RCC 7860 (cell line): ENCODE data around the gene BSN.
"Not testable (repeated sequence)": the region's sequence is repeated elsewhere in the genome, so short reads cannot be mapped to it uniquely, and the experiment has no call there.

Experiments used
- DNase-seq: peaks from one replicate; pipeline ENCODE4 v3.0.0-alpha.2; 2015; ENCODE audit warnings: low spot score
- FAIRE-seq: peaks from 2 replicates; lab custom pipeline; 2012; peaks lifted over from hg19 to GRCh38; lab: Jason Lieb, UNC

Gene BSN

DNA sequence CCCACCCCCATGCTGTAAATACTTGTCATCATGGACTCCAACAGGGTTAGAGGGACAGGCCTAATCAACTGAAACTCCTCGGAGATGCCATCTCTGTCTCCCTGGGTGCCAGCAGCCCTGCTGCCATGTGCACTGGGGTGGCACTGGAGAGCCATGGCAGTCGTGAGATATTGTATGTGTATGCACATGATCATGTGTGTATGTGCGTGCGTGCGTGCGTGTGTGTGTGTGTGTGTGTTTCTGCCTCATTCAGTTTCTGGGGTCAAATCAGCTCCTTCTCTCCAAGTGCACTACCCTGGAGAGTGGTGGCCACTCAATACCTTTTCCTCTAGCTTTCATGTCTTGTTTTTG, 116.6 kb downstream of the BSN start:
- DNase-seq (no peak), FAIRE-seq (no peak)

DNA sequence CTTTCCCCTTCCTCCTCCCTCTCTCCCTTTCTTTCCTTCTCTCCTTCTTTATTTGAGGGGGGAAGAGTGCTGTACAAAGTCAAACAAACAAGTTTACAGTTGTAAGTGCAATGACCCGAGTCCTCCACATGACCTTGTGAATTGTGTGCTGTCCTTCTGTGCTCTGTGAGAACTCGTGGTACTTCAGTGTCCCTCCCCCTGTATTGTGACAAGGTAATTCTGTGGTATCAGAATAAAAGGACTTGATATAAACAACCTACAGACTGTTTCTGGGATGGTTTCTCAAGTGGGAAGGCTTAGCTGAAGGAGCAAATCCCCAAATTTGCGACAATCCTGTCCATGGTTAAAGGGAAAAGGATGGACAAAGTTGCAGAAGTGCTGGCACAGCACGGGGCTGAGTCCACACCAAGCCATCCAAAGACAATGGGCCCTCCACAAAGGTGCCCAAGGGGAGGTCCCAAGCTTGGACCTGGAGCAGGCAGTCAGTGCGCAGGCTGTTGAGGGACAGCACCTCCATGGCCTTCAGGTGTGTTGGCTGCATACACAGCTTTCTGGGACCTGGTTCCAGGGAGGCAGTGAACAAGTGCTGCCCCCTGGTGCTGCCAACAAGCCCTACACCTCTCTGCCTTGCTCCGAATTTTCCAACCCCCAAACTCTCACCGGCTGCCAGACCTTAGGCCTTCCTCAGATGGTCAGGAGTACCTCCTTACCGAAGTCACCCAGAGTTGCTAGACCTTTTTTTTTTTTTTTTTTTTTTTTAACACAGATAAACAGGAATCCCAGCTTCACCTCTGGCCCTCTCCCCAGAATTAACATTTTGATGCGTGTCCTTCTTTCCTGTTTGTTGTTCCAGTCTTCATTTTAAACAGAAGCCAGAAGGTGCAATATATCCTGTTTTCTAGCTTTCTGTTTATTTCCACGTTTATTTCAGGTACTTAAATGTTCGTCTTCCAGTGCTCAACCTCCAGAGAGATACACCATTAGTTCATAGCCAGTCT, 117.3 kb downstream of the BSN start:
- no peak for FAIRE-seq

DNA sequence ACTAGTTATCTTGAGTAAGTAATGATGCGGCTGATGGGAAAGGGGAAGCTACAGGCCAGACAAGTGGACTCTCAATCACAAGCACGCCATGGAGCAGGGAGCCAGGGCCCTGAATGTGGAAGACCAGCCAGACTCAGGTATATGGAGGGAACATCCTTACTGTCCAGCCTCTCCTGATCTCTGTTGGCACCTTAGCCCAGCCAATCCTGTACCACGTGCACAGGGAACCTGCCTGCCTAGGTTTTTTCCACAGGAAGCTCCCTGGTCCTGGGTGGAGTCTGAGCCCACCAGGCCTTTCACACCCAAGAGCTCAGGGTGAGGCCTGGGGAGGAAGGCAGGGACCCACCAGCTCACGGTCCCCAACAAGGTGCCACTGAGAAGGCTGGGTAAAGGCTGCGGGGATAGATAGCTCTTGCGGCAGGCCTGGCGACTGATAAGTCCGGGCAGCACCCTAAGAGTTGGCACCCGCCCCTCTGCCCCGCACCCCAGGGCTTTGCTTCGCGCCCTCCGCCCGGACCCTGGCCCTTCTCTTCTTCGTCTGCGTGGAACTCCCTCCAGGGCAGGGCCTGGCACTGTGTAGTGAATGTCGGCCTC, 118.9 kb downstream of the BSN start:
- FAIRE-seq (no peak), DNase-seq (peak; percentile 30)

More for the DNA sequence above, 117.3 kb downstream of the BSN start:
- peak; percentile 47 for DNase-seq

DNA sequence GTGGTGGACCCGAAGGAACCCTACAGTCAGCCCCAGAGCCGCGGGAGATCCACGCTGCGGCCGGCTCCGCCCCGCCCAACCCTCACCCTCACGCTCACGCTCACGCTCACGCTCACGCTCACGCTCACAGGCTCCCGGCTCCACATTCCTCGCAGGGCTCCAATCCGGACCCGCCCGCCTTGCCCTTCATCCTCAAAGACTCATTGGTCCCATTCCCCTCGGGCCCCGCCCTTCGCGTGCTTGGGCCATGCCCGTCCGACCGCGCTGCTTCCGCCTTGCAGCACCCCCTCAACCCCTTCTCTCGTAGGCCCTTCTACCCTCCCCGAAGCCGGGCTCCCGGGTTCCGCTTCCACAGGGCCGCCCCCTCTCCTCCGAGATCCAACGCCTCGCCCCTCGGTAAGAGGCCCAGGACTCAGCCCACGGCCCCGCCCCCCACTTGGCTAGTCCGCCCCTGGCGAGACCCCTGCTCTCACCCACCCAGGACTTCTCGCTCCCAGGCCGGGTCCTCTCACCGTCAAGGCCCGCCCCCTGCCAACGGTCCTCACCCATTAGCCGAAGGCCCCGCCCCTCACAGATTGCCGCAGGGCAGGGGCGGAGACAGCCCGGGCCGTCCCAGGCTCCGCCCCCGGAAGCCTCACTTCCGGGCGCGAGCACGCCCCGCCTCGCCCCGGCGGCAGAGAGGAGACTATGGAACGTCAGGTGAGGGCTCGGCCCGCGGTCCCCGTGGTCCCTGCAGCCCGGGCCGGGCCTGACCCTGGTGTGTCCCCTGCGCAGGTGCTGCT, 119.6 kb downstream of the BSN start, which contains the start of gene APEH:
Gene APEH (plus strand): TSS at position 637 of the 782 bp plus-strand sequence. CDS start 51 bp downstream, at position 688.
- FAIRE-seq (peak; percentile 67), DNase-seq (peak; percentile 89)

DNA sequence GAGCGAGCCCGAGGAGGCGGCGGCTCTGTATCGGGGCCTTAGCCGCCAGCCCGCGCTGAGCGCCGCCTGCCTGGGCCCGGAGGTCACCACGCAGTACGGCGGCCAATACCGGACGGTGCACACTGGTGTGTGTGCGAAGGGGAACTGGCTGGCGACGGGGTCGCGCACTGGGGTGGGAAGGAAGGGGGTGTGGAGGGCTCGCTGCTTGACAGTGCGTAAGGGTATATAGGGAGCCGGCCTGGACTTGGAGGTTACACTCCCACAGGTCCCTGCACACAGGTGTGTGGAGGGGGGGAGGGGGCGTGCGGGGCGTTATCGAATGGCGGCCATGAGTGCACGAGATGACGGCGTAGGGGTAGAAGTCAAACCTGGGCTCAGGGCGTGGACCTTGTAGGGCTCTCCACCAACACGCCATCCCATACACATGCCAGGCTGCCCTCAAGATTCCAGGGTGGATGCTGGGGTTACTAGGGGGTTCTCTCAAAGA, 120.3 kb downstream of the BSN start:
- no peak for DNase-seq
- FAIRE-seq: no peak

DNA sequence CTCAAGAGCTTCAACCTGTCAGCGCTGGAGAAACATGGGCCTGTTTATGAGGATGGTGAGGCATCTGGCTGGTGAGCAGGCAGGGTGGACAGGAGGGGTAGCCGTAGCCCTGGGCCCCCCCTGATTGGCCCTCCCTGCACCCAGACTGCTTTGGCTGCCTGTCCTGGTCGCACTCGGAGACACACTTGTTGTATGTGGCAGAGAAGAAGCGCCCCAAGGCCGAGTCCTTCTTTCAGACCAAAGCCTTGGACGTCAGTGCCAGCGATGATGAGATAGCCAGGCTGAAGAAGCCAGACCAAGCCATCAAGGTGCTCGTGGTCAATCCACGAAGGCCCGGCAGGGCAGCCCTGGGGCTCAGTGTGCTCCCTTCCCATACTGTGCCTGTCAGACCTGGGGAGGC, 121.6 kb downstream of the BSN start:
- FAIRE-seq: no peak
- DNase-seq: no peak

DNA sequence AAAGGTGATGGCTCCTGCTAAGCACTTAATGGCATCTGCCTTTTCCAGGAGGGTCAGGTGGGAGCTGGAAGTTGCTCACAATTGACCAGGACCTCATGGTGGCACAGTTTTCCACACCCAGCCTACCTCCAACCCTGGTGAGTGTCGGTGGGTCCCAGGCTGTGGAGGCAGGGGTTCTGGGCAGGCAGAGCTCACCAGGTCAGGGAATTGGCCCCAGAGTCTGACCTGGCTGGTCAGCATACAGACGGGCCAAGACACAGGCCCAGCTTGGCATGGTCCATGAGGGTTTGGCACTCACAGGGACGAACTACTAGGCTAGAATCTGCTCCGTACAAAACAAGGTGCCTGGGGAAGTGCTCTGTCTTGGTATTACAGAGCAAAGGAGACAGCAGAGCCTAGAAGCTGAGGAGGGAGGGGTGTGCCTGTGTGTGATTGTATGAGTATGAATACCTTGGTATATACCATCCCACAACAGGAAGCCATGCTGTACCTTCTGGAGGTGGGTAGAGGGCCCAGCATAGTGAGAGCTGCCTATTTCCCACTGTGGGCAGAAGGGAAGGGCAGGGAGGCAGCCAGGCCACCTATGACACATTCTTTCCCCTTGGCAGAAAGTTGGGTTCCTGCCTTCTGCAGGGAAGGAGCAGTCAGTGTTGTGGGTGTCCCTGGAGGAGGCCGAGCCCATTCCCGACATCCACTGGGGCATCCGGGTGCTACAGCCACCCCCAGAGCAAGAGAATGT, 126.4 kb downstream of the BSN start:
- no peak for FAIRE-seq
- DNase-seq: no peak

DNA sequence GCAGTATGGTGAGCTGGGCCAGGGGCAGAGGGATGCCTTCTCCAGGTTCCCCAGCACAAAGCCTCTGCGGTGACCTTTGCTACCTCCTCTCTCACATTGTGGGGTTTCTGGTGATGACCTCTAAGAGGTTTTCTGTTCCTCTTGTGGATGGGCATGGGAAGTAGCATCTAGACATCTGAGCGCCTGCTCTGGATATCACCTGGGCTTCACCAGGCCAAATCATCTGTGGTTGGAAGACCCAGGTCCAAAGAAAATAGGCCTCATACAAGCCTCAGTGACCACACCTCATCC, 126.9 kb downstream of the BSN start:
- DNase-seq: no peak
- no peak for FAIRE-seq

DNA sequence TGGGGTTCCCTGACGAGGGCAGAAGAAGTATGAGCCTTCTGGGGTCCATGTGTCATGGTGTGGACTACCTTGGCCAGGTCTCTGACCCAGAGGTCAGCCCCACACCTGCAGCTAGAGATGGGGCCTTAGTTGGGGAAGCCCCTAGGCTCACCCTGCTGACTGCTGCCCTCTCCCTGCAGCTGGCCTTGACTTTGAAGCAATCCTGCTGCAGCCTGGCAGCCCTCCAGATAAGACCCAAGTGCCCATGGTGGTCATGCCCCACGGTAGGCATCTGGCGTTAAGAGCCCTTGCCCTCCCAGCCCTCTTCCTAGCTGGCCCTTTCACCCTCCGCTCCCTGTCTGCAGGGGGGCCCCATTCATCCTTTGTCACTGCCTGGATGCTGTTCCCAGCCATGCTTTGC, 127.3 kb downstream of the BSN start:
- DNase-seq: no peak
- no peak for FAIRE-seq

DNA sequence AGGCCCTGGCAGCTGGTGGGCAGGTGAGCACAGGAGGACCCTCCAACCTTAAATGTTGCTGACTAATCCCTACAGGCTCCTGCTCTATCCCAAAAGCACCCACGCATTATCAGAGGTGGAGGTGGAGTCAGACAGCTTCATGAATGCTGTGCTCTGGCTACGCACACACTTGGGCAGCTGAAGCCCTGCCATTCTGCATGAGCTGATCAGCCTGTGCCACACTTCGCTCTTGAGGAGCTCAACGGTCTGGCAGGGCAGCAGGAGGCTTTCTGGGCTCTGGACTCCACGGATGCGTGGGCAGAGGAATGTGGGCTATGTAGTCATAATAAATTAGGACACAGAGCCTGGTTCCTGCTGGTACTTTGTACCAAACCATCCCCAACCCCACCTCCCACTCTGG, 128.9 kb downstream of the BSN start:
- no peak for DNase-seq

DNA sequence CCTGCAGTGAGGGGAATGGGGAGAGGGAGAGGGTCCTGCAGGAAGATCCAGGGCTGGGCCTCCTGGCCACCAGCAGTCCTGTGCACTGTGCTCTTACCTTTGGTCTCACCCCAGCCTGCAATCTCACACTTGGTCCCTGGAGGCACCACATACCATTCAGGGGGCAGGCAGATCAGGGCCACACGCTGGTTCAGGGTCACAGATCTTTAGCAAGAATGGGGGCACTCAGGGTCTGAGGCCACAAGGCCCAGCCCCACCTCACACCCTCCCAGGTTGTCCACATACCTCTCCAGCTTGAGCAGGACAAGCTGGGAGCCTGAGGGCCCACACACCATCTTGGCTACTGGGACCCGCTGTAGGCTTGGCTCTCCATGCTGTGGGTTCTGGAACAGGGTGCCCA, 130.2 kb downstream of the BSN start:
- FAIRE-seq, DNase-seq: not testable (repeated sequence)

More for the DNA sequence above, 128.9 kb downstream of the BSN start:
- FAIRE-seq: no peak

DNA sequence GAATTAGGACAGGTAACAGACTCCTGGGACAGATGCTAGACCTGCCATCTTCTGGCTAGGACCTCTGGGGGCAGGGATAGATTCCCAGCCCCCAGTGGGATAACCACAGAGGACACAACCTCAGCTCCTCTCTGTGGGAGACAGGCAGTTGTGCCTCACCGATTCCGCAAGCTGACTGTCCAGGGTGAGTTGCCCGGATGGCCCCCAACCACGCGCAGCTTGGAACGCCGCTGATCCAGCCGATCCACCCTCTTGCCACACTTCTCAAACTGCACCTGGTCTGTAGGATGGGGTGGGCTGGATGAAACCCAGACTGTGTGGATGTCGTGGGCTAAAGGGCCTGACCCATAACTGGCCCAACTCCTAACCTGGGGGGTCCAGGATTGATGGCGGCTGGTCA, 130.8 kb downstream of the BSN start:
- DNase-seq, FAIRE-seq: not testable (repeated sequence)

DNA sequence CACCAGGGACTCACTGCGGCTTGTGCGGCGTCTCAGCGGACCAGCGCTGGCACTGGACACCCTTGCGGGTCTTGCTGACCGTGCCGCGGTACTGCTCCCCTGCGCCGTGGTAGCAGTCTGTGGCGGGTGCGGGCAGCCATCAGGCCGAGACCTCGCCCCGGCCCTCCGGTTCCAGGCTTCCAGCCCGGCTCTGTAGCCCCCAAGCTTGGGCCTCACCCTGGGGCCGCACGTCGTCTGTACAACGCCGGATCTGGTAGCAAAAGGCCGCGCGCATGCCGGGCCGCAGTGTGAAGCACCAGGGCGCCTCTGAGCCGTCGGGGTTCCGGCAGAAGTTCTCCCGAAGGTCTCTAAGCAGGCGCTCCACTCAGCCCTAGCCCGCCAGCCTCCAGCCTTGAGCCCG, 131.6 kb downstream of the BSN start:
- not testable (repeated sequence) for DNase-seq, FAIRE-seq

DNA sequence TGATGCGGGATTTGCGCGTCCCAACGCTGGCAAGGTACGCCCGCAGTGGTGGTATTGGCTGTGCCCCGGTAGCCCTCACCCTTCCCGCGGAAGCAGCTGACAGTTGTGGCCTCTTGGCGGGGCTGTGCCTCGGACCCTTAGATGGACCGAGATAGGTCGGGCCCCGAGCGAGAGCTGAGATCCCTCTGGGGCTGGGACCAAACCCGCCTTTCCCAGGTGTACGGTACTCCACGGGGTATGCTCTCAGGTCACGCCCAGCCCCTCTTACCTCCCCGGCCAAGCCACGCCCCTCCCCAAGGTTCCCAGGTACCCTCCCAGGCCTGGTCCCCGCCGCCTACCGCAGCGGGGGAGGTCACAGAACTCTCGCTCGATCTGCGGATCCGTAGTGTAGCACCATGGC, 132.1 kb downstream of the BSN start:
- not testable (repeated sequence) for DNase-seq, FAIRE-seq

DNA sequence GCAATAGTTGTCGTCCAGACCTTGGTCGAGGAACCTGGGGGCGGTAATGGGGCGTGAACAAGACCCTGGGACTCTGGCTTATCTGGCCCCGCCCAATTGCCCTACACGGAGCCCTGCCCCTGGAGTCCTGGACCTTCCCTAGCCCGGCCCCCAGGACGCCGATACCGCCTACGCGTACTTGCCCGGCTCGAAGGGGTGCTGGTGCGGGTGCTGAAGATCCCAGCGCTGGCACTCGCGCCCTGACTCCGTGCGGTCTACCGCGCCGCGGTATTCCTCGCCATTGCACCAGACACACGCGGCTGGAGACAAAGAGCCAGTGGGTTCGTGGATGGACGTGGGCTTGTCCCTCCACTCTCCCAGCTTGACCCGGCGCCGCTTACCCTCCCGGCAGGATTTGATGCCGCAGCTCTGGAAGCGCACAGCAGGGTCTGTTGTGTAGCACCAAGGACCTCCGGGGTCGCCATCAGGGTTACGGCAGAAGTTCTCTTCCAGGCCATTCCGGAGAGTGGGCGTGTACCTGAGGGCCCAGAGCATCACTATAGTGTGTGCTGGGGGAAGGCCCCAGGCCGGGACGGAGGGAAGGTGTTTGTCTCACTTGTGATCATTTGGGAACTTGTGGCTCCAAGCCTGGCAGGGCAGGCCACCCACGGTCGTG, 132.6 kb downstream of the BSN start:
- not testable (repeated sequence) for DNase-seq, FAIRE-seq

DNA sequence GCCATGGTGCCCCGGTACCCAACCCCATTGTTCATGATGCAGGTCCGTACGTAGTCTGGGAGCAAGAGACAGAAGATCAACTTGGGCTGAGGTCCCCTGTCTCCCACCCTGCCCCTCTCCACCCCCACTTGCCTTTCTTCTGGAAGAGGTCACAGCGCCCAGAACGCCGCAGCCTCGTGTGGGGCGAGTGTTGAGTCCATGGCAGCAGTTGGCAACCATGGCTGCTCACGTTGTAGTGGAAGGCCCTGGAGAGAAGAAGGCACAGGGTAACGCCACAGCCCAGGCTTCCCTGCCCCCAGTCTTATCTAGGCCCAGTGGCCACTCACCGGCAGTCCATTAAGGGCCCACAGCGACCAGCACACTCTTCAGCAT, 133.1 kb downstream of the BSN start:
- FAIRE-seq, DNase-seq: not testable (repeated sequence)

DNA sequence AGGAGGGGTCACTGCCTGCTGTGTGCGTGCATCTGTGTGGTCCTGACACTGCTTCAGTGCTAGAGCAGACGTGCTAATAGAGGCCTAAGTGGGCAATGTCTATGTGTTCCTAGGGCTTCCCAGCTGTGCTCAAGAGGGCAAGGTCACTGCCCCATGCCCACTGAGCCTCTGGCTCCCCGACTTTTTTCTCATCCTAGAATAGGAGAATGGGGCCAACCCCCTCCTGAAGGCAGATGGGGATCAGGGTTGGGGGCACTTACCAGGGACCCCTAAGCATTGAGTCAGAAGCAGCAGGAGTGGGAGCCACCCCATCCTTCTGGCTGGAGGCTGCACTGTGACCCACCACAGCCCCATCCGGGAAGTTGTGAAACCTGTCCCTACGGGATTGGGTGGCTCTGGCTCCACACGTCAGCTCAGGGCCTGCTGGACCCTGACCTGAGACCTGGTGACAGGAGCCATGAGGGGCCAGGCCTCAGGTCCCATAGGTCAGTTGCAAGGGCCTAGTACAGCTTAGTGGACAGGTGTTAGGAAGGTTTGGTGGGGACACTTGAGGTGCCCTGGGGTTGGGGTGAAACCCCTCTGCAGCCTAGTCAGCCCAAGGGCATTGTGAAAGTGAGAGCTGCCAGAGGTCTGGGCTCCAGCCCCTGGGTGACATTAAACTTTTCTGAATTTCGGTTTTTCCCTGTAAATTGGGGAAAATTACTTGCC, 134.2 kb downstream of the BSN start:
- not testable (repeated sequence) for DNase-seq, FAIRE-seq

DNA sequence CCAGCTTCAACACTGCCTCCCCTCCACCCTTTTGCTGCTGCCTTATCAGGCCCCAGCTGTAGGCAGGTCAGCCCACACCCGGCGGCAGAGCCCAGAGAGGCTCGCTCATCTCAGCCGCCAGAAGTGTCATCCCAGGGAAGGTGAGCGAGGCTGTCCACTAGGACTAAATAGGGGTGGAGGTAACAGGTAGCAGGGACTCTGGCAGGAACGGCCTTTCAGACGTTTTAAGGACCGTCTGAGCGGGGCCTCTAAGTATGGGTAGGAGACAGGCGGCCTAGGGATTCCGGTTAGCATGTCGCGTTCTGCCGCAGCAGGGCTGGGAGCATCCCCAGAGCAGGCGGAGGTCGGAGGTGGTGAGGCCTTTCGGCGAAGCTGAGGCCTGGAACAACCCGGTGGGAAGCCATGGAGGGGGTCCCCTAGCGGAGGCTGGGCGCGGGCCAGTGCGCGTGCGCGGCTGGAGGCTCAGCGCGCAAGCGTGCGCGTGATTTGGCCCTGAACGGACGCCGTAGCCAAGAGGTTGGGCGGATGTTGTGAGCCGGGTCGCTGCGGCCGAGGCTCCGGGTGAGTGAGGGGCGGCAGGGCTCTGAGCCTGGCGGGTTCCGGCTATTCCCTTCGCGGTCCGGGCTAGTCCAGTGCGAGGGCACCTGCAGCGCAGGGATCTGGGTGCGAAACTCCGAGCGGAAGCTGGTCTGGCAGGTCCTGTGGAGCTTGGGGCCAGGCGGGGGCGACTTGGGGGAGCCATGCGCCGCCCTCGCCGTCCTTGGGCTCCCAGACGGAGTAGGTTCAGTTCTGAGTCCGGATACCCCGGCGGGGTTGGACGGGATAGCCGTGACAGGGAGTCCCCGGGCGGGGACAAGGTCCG, 135.0 kb downstream of the BSN start, which contains the start of the genes MST1 and RNF123:
Gene MST1 (minus strand): TSS at position 429 of the 862 bp plus-strand sequence. CDS start 783 bp downstream, outside the sequence.
Gene RNF123 (plus strand): TSS at position 512 of the 862 bp plus-strand sequence. CDS start 1,609 bp downstream, outside the sequence.
- no peak for FAIRE-seq
- DNase-seq: peak; percentile 62
